Spleen (tissue), 11 donors: ENCODE measurements around the gene JOSD1. TPM values are rescaled to one million over a fixed set of nuclear protein-coding genes. Genes with fewer than 3 reads are reported as not detected.

Source experiments
- DNase-seq: peaks from one replicate; pipeline ENCODE4 v3.0.0-alpha.2; 2020
- H3K27ac ChIP-seq, 8 donors: fragments of 200-600 bp; sonication (generic) in 7 of 8; 1 replicate in 4 of 8; 2 replicates in 4 of 8; pipeline versions ENCODE4 v1.5.0 to v1.8.0; 2016 to 2021; ENCODE audit warnings: inconsistent platforms in 4 of 8, mild to moderate bottlenecking in 4 of 8, moderate library complexity in 1 of 8
- H3K27me3 ChIP-seq, 7 donors: fragments of 200-600 bp; sonication (generic) in 6 of 7; replicated peaks in 1 of 7; 1 replicate in 4 of 7; 2 replicates in 3 of 7; pipeline versions ENCODE4 v1.5.0 to v1.8.0; 2016 to 2021; ENCODE audit warnings: inconsistent platforms in 3 of 7, mild to moderate bottlenecking in 1 of 7
- H3K36me3 ChIP-seq, 6 donors: fragments of 200-600 bp; sonication (generic) in 5 of 6; 1 replicate in 4 of 6; 2 replicates in 2 of 6; pipeline versions ENCODE4 v1.5.0 to v1.8.0; 2016 to 2021; ENCODE audit warnings: inconsistent platforms in 2 of 6
- H3K4me1 ChIP-seq, 6 donors: fragments of 200-600 bp; sonication (generic) in 5 of 6; 1 replicate in 3 of 6; 2 replicates in 3 of 6; pipeline versions ENCODE4 v1.5.0 to v1.8.0; 2016 to 2021; ENCODE audit warnings: inconsistent platforms in 3 of 6
- H3K4me3 ChIP-seq, 8 donors: fragments of 200-600 bp; sonication (generic) in 7 of 8; 1 replicate in 4 of 8; 2 replicates in 4 of 8; pipeline versions ENCODE4 v1.5.0 to v1.8.0; 2016 to 2021; ENCODE audit warnings: inconsistent platforms in 4 of 8, mild to moderate bottlenecking in 4 of 8, moderate library complexity in 2 of 8
- H3K9me3 ChIP-seq, 8 donors: fragments of 200-600 bp; sonication (generic) in 7 of 8; 1 replicate in 4 of 8; 2 replicates in 4 of 8; pipeline versions ENCODE4 v1.5.0 to v1.8.0; 2016 to 2021; ENCODE audit warnings: inconsistent platforms in 4 of 8
- POLR2A ChIP-seq, 3 donors: fragments of 450-650 bp; IDR thresholded peaks; one replicate each; pipeline ENCODE4 v1.5.1; 2017; ENCODE audit warnings: antibody characterized with exemption in 3 of 3, mild to moderate bottlenecking in 1 of 3
- POLR2AphosphoS5 ChIP-seq, 3 donors: sonication (generic); formaldehyde crosslinking; IDR thresholded peaks; one replicate each; pipeline ENCODE4 v1.5.1; 2017; ENCODE audit warnings: antibody characterized with exemption in 3 of 3
- WGBS, 5 donors: extraction: QIAGEN DNeasy Blood & Tissue Kit in 3 of 5; methylation state at CpG; one replicate each; pipeline versions ENCODE4 v1.1.5 to v1.1.7; 2013 to 2018; 5-methylcytosine and 5-hydroxymethylcytosine counted together
- intact Hi-C: fragments of 100-400 bp; cut with DNase I; formaldehyde crosslinking; loops from one replicate; pipeline ENCODE4 v1.15.0; 2023; ENCODE audit warnings: low total_unique reads
- polyA plus RNA-seq, 3 donors: library from polyadenylated mRNA; stranded (reverse); fragments of 200-250 nt; gene quantifications; one replicate each; pipeline ENCODE4 v1.2.1, GENCODE V29; 2013
- total RNA-seq, 7 donors: library from RNA; depleted of rRNA in 3 of 7; stranded (reverse); fragments of >200 nt in 3 of 7; fragmentation: NEBNext Ultra II Directional in 4 of 7; extraction: Animal tissue kit (Norgen Biotek cat#: 25700) in 4 of 7; gene quantifications; one replicate each; pipeline versions ENCODE4 v1.1.0 to v1.2.1, GENCODE V29; 2016 to 2021
- TF ChIP-seq, protein P1 (sequence below), 11 experiments: fragments of 200-600 bp in 7 of 11; fragments of 450-650 bp in 4 of 11; sonication (generic) in 4 of 11; IDR thresholded peaks in 8 of 11; conservative IDR thresholded peaks in 3 of 11; 1 replicate in 7 of 11; 2 replicates in 4 of 11; pipeline versions ENCODE4 v1.4.0 to v1.8.0; 2016 to 2021; ENCODE audit warnings: antibody characterized with exemption in 11 of 11, inconsistent platforms in 4 of 11, mild to moderate bottlenecking in 1 of 11
- donor health status: healthy with polysubstance abuse.
- donor health status: DM: no; HTN: no; CAD: no; lungs with moderate emphysema.
- donor health status: DM: no; HTN: no; CAD: no.
- donor health status: Bipolar disorder and iron deficiency.
- donor health status: healthy.
- donor health status: DM: no; HTN: no; CAD: no.
- donor health status: DM: yes; HTN: yes; CAD: no.

The JOSD1 gene
- total and polyA plus RNA-seq, 10 donors, result 10.1 to 54.2 (median 33.2) TPM

DNA sequence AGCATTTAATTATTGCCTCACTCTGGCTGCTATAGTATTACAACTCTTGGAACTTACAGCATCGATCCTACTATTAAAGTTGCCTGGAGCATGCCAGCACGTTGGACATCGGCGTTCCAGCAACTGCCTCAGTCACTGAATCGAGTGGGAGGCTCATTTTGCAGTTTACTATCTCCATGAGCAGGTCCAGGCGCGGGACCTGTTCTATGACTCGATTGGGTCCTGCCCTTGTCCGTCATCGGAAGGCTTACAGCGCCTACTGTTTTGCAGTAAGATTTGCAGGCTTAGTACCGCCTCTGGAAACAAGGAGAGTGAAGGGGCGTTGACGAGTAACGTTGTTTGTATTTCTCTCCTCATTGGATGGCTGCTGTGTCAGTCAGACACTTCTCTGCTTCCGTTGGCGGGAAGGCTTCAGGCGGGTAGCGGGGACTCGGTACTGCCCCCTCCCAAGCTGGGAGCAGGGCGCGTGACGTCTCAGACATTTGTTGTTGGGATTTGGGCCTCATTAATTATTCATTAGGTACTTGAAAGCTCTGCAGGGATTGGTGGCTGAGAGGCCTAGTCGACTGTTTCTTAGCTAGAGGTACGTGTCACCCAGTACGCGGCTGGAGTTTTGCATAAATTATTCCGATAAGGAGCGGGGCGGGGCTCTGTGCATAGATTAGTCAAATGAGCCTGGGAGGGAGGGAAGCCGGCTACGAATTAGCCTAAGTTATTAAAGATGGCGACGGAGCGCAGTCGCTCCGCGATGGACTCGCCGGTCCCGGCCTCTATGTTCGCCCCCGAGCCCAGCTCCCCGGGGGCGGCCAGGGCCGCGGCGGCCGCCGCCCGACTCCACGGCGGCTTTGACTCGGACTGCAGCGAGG, 4.7 kb upstream of the JOSD1 start, which contains the start of gene GTPBP1:
GTPBP1 (plus strand) TSS at position 710 of the 866 bp plus-strand sequence; CDS start at position 722, 12 bp downstream.
- H3K27me3 ChIP-seq, result no peaks in the 10 kb centered on the region
- peaks cover 43 to 62% (median 57%) of the 10 kb centered on the region in 6 donors for H3K4me1 ChIP-seq
- TF ChIP-seq POLR2A (IDR thresholded peaks at IDR 0.05), result peak in 2 of 3 donors; percentile 70 to 84
- peak; percentile 84 to 87 (median 86) for TF ChIP-seq POLR2AphosphoS5 (IDR thresholded peaks at IDR 0.05)
- TF ChIP-seq, protein P1, sequence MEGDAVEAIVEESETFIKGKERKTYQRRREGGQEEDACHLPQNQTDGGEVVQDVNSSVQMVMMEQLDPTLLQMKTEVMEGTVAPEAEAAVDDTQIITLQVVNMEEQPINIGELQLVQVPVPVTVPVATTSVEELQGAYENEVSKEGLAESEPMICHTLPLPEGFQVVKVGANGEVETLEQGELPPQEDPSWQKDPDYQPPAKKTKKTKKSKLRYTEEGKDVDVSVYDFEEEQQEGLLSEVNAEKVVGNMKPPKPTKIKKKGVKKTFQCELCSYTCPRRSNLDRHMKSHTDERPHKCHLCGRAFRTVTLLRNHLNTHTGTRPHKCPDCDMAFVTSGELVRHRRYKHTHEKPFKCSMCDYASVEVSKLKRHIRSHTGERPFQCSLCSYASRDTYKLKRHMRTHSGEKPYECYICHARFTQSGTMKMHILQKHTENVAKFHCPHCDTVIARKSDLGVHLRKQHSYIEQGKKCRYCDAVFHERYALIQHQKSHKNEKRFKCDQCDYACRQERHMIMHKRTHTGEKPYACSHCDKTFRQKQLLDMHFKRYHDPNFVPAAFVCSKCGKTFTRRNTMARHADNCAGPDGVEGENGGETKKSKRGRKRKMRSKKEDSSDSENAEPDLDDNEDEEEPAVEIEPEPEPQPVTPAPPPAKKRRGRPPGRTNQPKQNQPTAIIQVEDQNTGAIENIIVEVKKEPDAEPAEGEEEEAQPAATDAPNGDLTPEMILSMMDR (IDR thresholded peaks at IDR 0.05 in 8 of 11, conservative IDR thresholded peaks at IDR 0.05 in 3 of 11), result peak in 7 of 11 experiments; percentile 9 to 73 (median 53)
- H3K27ac ChIP-seq, result peak within 1 kb of the TSS; percentile 93 to 99 (median 98)
- peak; percentile 98 for DNase-seq
- H3K36me3 ChIP-seq, result peaks cover 0 to 21% (median 1%) of the 10 kb centered on the region in 6 donors
- H3K9me3 ChIP-seq, result no peaks in the 10 kb centered on the region
- WGBS, 5 donors, result 0% methylated on average over 44 to 55 of the region's 55 CpGs
- intact Hi-C loops, result no loop called here
- H3K4me3 ChIP-seq, result peak within 1 kb of the TSS; percentile 76 to 94 (median 86)

DNA sequence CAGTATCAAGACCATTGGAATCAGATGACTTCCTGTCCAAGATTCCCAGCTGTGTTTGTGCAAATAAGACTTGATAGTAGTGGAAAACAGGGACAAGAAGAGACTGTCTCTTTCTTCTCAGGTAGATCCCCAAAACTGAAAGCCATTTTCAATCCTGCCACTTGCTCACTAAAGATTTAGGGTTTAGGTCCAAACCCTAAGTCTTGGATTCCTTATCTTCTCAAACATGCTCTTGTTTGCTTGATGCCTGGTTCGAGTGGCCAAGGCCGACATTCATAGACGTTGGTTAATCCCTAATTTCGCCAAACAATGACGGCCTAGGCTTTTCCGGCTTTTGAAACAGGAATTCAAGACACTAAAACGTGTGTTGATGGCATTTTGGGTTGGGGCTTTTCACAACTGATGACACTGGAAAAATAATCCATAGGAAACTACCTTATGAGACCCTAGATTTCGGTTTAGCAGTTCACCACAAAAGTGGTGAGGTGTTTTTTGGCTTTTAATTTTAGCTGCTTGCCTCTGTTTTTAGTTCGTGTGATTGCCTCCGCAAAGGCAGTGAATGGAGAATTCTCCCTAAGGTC, 4.0 kb upstream of the JOSD1 start:
- intact Hi-C loops, result no loop called here
- H3K4me3 ChIP-seq, result peak overlapping the region; percentile 3 to 94 (median 29)

DNA sequence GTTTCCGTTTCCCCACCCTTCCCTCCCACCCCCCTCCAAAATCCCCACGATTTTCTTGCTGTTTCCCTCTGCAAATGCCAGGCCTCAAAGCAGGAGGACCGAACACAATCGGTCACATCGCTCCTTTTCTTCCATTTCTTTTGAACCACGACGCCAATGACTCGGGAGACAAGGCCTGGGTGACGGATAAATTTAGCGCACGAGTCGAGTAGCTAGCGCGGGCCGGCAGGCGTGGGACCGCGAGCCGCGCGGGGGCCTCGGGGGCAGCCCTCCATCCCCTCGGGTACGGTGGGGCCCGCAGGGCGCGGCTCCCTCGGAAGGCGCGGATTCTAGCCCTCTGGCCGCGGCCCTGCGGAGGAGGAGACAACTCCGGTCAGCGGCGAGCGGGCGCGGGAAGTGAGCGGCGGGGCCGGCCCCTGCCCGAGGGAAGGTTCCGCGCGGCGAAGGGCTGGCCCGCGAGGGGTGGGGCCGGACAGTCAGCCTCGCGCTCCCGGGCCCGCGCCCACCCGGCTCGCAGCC, 414 bp downstream of the JOSD1 start:
- TF ChIP-seq, protein P1 (IDR thresholded peaks at IDR 0.05 in 8 of 11, conservative IDR thresholded peaks at IDR 0.05 in 3 of 11), result no peak
- no peak for TF ChIP-seq POLR2A (IDR thresholded peaks at IDR 0.05)
- no peak for TF ChIP-seq POLR2AphosphoS5 (IDR thresholded peaks at IDR 0.05)
- 0 to 1% (median 0%) methylated on average over 10 to 57 of the region's 57 CpGs for WGBS, 5 donors
- H3K27me3 ChIP-seq, result no peaks in the 10 kb centered on the region
- intact Hi-C loops, result no loop called here
- H3K4me3 ChIP-seq, result peak overlapping the region; percentile 59 to 79 (median 63)
- peak; percentile 96 for DNase-seq
- H3K9me3 ChIP-seq, result no peaks in the 10 kb centered on the region
- peak overlapping the region; percentile 94 to 99 (median 98) for H3K27ac ChIP-seq
- peaks cover 0 to 3% (median 0%) of the 10 kb centered on the region in 6 donors for H3K36me3 ChIP-seq
- H3K4me1 ChIP-seq, result peaks cover 50 to 73% (median 64%) of the 10 kb centered on the region in 6 donors

More for the DNA sequence above, 4.0 kb upstream of the JOSD1 start:
- H3K9me3 ChIP-seq, result no peaks in the 10 kb centered on the region
- H3K4me1 ChIP-seq, result peaks cover 42 to 61% (median 55%) of the 10 kb centered on the region in 6 donors
- peak overlapping the region; percentile 66 to 99 (median 96) for H3K27ac ChIP-seq
- TF ChIP-seq, protein P1 (IDR thresholded peaks at IDR 0.05 in 8 of 11, conservative IDR thresholded peaks at IDR 0.05 in 3 of 11), result no peak
- peak in 1 of 3 donors; percentile 6 for TF ChIP-seq POLR2A (IDR thresholded peaks at IDR 0.05)
- H3K36me3 ChIP-seq, result peaks cover 0 to 14% (median 0%) of the 10 kb centered on the region in 6 donors
- H3K27me3 ChIP-seq, result no peaks in the 10 kb centered on the region
- WGBS, 5 donors, result 15 to 26% (median 18%) methylated on average over 10 of the region's 10 CpGs
- DNase-seq, result no peak
